GM18505 (cell line): ENCODE results near the gene SCNM1.
"Not testable (repeated sequence)": the region's sequence is repeated elsewhere in the genome, so short reads cannot be mapped to it uniquely, and the experiment has no call there.

Experiments
- ATAC-seq: cut with Tn5 transposase; IDR thresholded peaks from one replicate; pipeline ENCODE4 v1.9.1; 2021; ENCODE audit not compliant: unreplicated experiment
- POLR2A ChIP-seq: IDR thresholded peaks from 4 replicates; pipeline ENCODE4 v1.6.1; 2011; ENCODE audit warnings: borderline replicate concordance; ENCODE audit not compliant: insufficient read depth, insufficient read length; ENCODE audit errors: extremely low read depth

SCNM1 gene

DNA sequence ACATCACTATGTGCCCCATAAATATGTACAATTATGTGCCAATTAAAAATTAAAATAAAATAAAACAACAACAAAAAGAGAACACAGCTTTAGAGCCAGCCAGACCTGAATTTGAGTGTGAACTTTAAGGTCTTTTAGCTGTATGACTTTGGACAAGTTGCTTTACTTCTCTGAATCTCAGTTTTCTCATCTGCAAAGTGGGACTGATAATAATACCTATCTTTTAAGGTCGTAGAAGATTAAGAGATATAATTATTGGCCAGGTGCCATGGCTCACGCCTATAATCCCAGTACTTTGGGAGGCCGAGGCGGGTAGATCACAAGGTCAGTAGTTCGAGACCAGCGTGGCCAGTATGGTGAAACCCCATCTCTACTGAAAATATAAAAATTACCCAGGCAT lies 27.4 kb downstream of the SCNM1 start:
- TF ChIP-seq POLR2A = no peak
- ATAC-seq = no peak

DNA sequence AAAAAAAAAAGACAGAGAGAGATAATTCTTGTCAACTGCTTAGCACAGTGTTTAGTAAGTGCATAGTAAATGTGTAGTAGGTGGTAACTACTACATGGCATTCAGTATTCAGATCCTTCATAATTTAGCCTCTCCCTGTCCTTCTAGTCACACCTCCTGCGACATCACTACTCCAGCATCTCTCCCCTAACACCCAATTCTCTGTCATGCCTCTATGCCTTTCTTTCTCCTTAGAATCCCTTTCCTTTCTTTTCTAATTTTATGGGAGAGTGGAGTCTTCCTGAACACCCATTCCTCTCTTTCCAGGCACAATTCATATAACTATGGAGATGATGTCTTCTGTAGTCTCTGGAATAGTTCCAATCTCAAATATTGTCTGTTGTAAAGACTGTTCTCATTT lies 27.9 kb downstream of the SCNM1 start:
- no peak for ATAC-seq
- TF ChIP-seq POLR2A = no peak

DNA sequence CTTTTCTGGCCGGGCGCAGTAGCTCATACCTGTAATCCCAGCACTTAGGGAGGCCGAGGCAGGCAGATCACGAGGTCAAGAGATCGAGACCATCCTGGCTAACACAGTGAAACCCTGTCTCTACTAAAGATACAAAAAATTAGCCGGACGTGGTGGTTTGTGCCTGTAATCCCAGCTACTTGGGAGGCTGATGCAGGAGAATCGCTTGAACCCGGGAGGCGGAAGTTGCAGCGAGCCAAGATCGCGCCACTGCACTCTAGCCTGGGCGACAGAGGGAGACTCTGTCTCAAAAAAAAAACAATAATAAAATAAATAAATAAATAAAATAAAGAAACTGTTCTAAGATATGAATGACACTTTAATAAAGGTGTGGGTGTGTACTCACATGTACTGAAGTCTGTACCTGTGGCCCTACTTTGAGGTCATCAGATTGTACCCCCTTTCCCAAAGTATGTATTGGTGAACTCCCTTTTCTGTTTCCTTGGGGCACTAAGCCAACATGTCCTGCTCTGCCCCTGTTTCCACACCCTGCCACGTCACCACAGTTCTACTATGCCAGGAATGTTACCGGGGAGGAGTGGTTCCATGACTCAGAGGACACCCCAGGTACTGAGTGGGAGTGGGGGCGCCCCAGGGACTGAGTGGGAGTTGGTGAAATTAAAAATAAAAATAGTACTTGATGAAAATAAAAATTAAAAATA lies 29.1 kb downstream of the SCNM1 start:
- not testable (repeated sequence) for ATAC-seq

DNA sequence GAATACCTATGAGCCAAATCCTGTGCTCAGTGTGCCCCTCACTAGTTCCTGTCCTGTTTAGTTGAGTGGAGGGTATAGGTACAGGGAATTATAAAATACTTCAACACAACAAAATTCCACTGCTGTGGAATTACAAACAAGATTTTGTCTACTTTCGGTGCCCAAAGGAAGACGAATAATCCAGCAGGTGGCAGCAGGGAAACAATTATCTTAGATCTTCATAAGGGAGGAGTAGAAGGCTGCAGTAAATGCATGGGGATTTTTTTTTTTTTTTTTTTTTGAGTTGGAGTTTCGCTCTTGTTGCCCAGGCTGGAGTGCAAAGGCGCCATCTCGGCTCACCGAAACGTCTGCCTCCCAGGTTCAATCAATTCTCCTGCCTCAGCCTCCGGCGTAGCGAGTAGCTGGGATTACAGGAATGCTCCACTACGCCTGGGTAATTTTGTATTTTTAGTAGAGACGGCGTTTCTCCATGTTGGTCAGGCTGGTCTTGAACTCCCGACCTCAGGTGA lies 30.4 kb downstream of the SCNM1 start:
- ATAC-seq = no peak

DNA sequence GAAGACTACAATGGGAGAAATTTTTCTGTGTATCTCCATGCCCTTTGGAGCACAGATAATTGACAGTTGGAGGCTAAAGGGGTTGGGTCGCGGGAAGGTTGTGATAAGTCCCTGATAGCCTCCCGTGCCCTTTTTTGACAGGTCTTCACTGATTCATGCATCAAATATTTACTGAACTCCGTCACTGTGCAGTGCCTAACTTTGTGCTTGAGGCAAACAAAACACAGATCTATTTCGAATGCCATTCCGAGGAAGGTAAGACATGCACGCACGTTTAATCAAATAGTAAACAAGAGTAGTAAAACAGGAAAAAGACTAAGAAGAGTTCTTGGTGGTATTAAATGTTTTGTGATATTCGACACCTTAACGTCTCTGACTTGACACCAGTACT lies 31.9 kb downstream of the SCNM1 start:
- ATAC-seq = no peak
- TF ChIP-seq POLR2A = no peak

More for the DNA sequence above, 30.4 kb downstream of the SCNM1 start:
- no peak for TF ChIP-seq POLR2A

DNA sequence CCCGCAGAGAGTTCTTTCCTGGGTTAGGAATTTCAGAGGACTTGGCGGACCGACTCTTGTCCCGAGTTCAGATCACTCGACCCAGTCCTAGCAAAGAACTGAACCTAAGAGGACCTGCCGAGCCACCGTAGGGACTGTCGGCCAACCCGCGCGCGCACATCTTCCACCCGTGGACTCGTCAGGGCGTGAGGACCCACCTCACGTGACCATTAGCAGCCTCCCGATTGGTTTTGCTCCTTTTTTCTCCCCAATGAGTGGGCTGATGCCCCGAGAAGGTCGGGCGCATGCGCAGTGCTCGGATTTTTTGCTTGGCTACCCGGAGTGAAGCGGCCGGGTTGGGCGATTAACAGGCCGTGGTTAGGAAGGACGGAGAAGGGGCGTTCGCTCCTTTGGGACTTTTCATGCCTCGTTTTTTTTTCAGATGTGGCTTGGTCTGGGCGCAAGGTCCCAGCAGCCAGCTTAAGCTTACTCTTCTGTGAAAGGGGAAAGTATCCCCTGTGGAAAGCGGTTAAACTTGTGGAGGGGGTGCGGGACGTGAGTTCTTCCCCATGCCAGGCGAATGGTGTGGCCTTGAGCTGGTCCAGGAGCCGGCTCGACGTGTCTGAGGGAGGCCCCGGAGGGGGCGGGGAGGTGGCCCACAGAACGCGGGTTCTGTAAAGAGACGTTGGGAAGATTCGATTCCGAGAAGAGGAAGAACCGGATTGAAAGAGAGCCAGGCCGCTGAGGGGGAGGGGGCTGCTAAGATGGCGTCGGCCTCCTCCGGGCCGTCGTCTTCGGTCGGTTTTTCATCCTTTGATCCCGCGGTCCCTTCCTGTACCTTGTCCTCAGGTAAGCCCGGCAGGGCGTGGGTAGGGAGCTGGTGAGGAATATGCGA lies 32.5 kb downstream of the SCNM1 start, which contains the start of gene PIP5K1A:
PIP5K1A (plus strand) TSS at position 299 of the 874 bp plus-strand sequence; CDS start at position 744, 445 bp downstream.
- TF ChIP-seq POLR2A = peak; percentile 91
- ATAC-seq = peak; percentile 81

DNA sequence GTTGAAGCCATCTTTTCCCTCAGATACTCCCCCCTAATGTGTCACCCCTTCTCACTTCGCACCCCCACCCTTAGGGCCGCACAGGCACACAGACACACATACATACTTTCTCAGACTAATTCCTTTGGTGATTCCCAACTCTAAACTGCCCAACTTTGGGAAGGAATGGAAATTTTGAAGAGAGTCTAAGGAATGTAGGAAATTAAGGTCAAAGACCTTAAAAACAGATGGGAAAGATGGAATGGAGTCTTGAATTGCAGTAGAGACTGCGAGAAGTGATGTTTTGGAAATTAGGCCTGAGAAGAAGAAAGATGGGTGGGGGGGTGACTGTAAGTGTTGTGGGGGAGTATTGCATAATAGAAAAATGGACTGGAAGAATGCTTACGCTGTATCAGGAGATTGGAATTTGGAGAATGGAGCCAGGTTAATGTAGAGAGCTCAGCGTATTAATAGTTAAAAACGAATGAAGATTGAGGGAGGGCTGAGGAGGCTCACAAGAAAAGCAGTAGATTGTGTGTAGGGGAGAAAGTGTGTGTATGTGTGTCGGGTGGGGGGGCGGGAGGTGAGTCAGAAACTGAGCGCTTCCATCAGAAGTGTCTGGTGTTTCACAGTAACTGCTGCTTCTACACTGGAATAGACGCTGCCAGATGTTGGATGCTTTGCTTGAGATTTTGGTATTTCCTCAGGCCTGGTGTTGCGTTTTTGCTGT lies 34.1 kb downstream of the SCNM1 start:
- no peak for ATAC-seq
- TF ChIP-seq POLR2A = no peak

DNA sequence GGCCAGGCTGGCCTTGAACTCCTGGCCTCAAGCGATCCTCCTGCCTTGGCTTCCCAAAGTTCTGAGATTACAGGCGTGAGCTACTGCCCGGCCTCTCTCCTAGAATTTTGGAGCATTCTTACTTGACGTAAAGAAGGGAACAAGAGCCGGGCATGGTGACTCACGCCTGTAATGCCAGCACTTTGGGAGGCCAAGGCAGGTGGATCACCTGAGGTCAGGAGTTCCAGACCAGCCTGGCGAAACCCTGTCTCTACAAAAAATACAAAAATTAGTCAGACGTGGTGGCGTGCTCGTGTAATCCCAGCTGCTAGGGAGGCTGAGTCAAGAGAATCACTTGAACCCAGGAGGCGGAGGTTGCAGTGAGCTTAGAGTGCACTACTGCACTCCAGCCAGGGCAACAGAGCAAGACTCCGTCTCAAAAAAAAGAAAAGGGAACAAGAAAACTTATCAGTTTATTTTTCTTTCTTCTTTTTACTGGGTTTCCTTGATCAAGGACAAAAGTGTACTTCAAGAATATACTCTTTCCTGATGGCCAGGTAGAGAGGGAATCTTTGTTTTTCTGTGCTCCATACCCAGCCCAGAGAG lies 39.5 kb downstream of the SCNM1 start:
- ATAC-seq = not testable (repeated sequence)

DNA sequence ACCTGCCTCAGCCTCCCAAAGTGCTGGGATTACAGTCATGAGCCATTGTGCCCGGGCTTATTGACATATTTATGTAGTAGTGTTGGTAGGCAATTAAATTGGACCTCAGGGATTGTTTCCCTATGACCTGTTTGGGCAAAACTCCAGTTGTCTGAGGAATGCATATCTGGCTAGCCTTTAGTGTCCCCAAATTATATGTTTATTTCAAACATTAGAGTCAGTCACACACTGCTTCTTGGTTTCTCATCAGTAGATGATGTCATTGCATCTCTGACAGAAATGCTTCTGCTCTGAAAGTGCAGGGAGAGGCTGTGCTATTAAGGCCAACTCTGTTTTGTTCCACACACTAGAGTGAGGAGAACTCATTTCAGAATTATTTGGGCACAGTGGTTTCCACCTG lies 44.9 kb downstream of the SCNM1 start:
- TF ChIP-seq POLR2A = no peak
- no peak for ATAC-seq

DNA sequence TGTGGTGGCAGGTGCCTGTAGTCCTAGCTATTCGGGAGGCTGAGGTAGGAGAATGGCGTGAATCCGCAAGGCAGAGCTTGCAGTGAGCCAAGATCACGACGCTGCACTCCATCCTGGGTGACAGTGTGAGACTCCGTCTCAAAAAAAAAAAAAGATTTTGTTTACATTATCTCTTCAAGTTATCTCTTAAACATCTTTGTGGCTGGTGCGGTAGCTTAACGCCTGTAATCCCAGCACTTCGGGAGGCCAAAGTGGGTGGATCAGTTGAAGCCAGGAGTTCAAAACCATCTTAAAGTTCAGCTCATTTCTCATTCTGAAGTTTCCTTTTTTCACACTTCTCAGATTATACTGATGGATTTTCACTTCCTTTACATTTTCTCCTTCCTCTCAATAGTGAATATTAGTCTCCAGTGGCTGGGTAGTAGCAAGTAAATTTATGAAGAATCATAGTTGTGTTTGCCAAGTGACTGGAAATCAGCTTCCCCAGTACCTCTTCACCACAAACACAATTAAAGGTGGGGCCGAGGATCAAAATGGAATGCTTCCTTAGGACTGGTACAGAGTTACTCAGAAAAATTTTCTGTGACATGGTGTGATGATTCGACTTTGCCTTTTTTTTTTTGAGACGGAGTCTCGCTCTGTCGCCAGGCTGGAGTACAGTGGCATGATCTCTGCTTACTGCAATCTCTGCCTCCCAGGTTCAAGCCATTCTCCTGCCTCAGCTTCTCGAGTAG lies 46.2 kb downstream of the SCNM1 start:
- TF ChIP-seq POLR2A = no peak
- no peak for ATAC-seq

DNA sequence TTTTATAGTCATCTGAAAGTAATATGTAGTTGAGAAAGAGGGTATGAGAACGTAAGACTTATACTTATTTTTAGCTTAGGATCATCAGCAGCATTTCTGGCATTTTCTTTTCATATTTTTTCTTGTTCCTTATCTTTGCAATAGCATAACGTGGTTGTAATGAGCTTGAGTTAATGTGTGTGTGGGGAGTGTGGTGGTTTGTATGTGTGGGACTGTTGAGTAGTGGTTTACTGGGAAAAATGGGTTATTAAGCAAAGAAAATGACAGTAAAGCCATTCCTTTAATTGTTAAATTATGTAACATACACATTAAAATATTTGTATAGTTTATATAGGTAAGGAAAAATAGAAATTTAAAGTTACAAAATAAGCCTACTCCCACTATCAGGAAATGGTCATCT lies 47.6 kb downstream of the SCNM1 start:
- TF ChIP-seq POLR2A = no peak
- no peak for ATAC-seq
